Measurements from ENCODE around the gene WRAP73.

WRAP73 gene, protein sequence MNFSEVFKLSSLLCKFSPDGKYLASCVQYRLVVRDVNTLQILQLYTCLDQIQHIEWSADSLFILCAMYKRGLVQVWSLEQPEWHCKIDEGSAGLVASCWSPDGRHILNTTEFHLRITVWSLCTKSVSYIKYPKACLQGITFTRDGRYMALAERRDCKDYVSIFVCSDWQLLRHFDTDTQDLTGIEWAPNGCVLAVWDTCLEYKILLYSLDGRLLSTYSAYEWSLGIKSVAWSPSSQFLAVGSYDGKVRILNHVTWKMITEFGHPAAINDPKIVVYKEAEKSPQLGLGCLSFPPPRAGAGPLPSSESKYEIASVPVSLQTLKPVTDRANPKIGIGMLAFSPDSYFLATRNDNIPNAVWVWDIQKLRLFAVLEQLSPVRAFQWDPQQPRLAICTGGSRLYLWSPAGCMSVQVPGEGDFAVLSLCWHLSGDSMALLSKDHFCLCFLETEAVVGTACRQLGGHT

DNA sequence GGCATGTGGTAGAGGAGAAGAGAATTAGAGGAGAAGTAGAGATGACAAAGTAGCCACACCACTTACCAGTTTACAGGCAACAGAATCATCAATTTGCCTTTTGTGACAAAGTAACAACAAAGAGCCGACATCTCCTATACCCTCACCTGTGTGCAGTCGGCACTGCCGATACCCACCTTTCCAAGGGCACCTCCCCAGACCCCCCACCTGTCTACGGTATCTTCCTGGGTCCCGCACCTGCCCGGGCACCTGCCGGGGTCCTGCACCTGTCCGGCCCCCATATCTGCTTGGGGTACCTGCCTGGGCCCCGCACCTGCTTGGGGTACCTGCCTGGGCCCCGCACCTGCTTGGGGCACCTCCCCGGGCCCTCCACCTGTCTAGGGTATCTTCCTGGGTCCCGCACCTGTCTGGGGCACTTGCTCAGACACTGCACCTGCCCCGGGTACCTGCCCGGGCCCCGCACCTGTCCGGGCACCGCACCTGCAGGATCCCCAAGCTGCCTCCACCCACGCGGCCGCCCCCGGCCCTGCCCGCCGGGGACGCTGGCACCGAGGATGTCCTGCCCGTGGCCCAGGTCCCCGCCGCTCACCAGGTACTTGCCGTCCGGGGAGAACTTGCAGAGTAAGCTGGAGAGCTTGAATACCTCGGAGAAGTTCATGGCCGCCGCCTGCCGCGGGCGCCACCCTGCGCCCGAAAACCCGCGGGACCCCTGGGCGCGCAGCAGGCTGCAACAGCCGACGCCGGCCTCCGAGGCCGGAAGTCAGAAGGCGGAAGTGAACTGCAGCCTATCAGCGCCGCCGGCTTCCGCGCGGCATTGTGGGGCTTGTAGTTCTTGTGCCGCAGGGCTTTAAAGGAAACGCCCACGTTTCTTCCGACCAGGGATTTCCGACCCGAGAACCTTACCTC, at the start of gene WRAP73:
WRAP73 (minus strand) TSS at position 762 of the 906 bp plus-strand sequence; CDS start at position 658, 104 bp downstream.
- DNase-seq (ENCODE audit: low read depth in 2 of 2, low spot score in 1 of 2): peak; percentile 78 to 83

DNA sequence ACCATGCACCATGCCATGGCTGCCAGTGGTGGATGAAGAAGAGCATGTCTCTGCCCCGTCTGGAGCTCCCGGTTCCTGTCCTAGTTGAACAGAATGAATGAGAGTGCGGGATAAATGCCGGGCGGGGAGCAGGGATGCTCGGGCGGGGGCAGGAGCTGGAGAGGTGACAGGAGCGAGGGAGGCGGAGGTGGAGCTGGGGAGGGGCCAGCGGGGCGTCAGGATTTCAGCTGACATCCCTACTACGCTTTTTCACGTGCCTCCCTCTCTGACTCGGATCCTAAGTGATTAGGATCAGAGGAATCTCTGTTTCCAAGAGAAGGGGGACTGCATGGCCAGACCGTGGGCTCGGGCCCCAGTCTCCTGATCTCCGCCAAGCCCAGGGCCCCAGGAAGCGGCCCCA, 49.7 kb upstream of the WRAP73 start:
- DNase-seq (ENCODE audit: low read depth in 2 of 2, low spot score in 1 of 2): no peak

DNA sequence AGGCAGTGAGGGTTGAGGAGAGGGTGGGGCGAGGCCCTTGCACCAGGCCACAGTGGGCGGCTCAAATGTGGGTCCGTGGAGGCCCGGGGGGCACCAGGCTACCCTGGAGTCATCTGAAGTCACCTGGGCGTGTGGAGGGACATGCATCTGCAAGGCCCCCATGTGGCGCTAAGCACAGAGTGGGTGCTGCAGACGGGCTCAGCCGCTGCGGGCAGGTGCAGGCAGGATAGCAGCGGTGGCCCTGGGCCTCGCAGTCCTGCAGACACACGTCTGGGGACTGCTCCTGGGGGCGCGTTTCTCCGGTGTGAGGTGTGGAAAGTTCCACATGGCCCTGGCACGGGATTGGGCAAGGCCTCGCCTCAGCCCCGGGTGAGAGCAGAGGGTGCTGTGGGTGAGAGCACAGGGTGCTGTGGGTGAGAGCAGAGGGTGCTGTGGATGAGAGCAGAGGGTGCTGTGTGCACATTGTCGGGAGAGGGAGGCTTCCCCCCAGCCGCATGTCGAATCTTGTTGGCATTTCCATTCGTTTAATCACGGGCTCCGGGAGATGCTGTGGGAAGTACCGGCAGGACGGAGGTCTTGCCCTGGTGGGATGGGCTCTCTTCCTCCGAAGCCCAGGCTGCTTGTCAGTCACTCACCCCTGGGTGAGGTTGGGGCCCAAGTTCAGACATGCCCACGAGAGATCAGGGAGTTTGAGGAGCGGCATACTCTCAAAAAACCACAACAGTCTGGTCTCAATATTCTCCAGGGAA, 48.9 kb upstream of the WRAP73 start:
- no peak for DNase-seq (ENCODE audit: low read depth in 2 of 2, low spot score in 1 of 2)

DNA sequence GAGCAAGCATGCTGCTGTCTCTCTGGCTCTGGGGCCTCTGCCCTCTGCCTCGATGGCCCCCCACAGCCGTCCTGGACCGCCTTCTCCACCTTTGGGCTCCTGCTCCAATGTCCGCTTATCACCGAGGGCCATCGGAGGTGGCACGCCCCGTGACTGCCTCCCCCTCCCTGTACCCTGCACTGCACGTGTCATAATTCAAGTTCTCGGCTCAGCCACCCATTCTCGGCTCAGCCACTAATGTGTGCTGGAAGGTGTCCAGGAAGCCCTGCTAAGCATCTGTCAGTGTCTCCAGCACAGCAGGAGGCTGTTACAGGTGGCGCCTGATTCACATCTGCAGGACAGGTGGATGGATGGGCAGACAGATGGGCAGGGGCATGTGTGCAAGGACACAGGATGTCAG, 47.9 kb upstream of the WRAP73 start:
- no peak for DNase-seq (ENCODE audit: low read depth in 2 of 2, low spot score in 1 of 2)

DNA sequence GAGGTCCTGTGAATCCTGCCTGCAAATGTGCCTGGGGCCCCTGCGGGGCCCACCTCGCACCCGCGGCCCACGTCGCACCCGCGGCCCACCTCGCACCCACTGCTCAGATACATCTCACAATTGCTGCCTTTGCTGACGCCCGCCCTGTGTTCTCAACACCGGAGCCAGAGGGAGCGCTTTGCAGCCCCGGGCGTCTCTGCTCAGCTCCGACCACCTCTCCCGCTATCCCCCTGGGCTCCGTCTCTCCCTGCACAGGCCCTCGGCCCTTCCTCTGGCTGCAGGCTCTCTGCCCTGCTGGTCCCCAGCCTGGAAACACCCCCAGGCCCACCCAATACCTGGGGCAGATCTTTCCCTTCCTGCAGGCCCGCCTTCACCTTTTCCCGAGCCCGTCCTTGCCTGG, 47.2 kb upstream of the WRAP73 start:
- no peak for DNase-seq (ENCODE audit: low read depth in 2 of 2, low spot score in 1 of 2)

DNA sequence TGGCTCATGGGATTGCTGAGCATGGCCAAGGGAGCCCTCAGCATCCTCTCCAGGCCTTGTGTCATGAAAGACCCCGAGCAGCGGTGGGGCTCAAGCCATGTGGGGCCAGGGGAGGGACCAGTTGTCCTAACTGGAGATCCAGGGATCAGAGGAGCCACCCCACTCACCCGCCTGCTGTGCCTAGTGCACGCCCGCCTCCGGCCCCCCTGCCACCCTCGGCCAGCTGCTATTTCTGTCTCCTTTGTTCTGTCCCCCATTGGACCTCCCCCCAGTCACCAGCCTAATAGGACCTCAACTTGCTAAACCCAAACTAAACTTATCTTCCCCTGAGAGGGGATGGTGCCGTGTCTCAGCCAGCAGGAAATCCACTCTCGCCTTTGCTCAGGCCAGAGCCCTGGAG, 46.8 kb upstream of the WRAP73 start:
- DNase-seq (ENCODE audit: low read depth in 2 of 2, low spot score in 1 of 2): no peak

DNA sequence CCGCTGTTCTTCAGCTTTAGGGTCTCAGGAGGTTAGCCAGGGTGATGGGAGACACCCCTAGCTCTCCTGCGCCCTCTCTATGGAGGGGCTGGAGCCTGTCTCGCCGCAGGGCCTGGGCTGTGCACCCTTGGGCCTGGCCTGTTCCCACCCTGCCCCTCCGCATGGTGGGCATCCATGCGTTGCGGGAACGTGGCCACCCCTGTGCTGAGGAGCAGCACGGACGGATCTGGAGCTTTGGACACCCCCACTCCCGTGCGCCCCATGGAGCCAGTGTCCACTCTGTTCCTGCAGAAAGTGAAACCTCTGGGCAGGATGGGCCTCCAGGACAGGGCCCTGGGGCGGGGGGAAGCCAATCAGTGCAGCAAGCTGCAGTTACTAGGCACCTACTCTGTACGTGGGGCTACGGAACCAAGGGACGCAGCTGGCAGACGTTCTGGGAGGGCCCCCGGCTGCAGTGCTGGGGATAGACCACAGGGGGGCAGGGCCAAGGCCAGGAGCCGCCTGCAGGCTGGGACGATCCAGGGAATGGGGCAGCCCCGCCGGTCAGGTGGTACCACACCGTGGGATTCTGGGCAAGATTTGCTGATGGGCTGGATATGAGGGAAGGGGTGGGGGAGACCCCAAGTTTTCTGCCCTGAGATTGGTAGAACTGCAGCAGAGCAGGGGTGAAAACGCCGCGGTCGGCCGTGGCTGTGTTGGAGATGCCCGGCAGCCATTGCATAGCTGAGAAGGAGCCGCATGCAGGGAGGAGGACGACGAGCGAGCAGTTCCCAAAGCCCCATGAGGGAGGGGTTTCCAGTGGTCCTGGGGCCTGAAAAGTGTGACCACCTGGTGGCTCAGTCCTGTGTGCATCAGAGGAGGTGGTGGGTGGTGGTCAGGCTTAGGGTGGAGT, 45.7 kb upstream of the WRAP73 start:
- no peak for DNase-seq (ENCODE audit: low read depth in 2 of 2, low spot score in 1 of 2)

DNA sequence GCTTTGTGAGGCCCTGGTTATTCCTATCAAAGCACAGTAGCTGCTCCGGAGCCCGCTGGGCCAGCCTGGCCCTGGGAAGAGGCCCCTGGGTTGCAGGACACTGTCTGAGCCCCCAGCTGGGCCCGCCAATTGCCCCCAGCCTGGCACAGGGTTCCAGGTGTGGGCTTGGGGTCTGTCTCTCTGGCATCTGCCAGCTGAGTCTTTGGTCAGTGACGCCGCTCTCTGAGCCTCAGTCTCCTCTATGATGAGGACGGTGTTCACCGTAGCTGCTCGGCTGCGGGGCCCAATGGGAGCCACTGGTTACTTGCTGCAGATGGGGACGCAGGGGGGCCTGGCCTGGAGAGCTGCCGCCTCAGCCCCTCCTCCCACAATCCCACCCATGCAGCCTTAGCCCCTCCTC, 43.4 kb upstream of the WRAP73 start:
- DNase-seq (ENCODE audit: low read depth in 2 of 2, low spot score in 1 of 2): no peak

DNA sequence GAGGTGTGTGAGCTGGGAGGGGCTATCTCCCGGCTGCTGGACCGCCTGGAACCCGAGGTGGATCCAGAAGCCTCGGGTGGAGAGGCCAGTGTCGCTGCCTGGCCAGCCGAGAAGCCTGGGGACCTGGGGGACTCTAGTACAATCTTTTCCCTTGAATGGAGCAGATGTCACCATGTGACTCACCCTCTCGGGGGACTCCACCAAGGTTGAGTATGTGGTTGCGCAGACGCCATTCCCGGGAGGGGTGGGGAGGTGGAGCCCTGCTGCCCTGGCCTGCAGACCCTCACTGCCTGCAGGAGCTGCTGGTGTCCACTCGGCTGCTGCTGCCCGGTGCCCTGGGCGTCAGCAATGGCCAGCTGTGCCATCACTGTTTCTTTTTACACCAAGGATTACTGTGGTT, 42.7 kb upstream of the WRAP73 start:
- no peak for DNase-seq (ENCODE audit: low read depth in 2 of 2, low spot score in 1 of 2)

DNA sequence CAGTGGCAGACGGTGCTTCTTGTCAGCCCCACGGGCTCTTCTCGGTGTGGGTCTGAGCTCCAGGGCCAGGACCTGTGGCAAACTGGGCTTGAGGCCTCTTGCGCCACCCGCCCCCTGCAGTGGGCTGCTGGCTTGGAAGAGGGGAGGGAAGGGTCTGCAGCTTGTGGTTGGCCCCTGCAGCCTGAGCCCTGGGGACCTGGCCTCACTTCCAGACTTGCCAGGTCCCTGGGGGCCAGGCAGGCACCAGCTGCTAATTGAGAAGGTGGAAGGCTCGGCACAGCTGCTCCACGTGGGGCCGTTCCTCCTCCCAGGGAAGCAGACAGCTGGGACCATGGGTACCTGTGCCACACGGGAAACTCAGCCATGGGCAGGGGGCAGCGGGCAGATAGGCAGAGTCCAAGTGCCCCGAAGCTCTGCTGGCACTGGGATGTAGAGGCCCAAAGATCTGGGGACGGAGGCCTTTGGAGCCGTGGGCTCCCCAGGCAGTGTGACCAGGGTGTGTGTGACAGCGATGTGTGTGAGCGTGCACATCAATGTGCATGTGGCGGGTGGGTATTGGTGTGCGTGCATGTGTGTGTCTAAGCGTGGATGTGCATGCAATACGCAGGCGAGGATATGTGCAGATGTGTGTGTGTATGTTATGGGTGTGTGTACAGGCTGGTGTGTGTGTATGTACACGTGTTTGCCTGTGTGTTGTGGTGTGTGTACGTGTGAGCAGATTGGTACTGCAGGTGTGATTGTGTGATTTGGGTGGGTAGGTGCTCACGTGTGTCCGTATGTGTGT, 41.7 kb upstream of the WRAP73 start:
- DNase-seq (ENCODE audit: low read depth in 2 of 2, low spot score in 1 of 2): no peak

DNA sequence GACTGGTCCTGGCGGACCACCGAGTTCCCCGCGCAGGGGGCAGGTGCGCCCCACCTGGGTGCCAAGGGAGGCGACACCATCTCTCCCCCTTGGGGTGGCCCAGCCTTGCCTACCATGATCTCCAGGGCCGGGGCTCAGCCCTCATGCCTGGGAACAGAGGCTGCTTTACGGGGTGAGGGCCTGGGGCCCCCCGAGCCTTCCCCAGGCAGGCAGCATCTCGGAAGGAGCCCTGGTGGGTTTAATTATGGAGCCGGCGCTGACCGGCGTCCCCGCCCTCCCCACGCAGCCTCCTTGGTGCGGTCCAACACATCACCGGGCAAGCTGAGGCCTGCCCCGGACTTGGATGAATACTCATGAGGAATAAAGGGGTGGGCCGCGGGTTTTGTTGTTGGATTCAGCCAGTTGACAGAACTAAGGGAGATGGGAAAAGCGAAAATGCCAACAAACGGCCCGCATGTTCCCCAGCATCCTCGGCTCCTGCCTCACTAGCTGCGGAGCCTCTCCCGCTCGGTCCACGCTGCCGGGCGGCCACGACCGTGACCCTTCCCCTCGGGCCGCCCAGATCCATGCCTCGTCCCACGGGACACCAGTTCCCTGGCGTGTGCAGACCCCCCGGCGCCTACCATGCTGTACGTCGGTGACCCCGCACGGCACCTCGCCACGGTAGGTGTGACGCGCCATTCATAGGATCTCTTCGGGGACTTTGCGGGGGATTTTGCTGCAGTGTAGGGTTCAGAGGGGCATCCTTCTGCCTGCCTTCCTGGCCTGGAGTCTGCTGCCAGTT, 40.6 kb upstream of the WRAP73 start:
- no peak for DNase-seq (ENCODE audit: low read depth in 2 of 2, low spot score in 1 of 2)

DNA sequence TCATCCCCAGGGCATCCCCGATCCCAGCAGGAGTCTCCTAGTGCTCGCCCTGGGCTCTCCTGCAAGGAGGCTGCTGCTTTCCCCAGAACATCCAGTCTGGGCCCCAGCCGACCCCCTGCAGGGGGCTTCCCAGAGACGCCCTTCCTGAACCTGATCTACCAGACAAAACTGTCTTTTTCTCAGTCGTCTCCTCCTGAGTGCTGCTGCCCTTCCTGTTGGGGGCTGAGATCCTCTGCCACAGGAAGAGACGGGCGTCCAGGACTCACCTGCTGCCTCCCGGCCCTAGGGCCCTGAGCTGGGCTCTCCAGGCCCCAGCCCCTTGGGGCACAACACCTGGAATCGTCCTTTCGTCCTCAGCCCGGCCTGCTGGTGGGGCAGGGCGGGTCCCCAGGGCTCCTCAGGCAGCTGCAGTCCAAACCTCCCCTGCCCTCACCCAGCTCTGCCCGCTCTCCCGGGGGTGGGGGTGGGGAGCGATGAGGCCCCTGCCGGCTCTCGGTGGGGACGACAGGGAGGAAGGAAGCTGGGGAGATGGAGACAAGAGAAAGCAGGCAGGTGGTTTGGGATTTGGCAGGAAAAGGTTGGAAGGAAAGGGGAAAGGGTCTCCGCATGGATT, 39.3 kb upstream of the WRAP73 start:
- no peak for DNase-seq (ENCODE audit: low read depth in 2 of 2, low spot score in 1 of 2)

DNA sequence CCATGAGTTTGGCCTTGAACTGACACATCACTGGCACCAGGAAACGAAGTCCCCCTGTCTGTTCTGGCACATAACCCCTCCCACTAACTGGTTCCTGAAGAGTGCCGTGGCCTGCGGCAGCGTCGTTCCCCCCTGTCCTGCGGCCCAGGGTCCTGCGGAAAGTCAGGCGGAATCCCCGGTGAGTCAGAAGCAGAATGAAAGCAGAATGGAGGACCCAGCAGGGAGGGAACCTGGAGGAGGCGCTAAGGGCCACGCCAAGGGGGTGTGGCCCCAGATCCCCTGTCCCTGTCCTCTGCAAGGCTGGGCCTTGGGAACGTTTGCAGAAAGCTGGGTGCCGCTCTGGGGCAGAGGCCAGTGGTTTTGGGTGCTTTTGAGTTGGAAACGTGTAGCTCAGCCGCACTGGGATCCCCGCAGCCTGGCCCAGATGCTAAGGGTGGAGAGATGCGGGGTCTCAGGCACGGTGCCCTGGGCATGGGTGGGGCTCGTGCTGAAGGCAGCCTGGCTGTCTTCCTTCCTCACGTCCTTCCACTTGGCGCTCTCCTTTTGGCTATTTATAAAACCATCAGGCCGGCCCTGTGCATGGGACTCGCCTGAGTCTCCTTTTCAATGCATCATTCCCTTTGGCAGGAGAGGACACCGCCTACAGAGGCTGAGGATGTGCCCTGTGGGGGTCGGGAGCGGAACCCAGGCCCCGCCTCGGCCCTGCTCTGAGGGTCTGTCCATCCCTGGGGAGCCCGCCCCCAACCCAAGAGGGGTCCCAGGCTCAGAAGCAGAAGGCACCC, 38.6 kb upstream of the WRAP73 start:
- DNase-seq (ENCODE audit: low read depth in 2 of 2, low spot score in 1 of 2): no peak

DNA sequence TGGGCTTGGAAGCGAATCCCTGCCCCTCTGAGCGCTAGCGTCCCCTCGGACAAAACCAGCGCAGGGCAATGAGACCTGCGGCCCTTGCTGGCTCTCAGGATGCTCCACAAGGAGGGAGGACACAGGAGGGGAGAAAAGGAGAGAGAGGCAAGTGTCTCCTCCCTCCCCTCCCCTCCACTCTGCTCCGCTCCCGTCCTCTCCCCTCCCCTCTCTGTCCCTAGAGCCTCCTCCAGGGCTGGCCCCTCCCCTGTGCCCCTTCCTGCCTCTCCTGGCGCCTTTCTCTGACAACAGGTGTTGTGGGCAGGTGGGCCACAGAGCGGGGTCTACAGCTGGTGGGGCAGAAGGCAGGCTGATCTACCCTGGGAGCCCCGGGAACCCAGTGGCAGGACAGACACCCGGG, 37.6 kb upstream of the WRAP73 start:
- no peak for DNase-seq (ENCODE audit: low read depth in 2 of 2, low spot score in 1 of 2)

DNA sequence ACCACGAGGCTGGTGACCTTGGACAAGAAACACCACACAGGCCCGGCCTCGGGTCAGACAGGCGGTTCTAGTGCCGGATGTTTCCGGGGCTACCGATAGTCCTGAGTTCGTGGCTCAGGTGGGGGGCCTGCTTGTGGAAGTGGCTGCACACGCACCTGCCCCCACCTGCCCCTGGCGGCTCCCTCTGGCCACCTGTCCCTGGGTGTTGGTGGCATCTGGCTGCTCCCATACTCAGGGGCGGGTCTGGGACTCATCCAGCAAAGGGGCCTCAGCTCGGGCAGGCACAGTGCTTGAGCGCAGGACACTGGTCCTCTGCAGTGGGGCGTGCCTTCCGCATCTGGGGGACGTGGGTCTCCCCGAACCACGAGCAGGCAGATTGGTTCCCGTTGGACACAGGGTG, 36.0 kb upstream of the WRAP73 start:
- no peak for DNase-seq (ENCODE audit: low read depth in 2 of 2, low spot score in 1 of 2)

DNA sequence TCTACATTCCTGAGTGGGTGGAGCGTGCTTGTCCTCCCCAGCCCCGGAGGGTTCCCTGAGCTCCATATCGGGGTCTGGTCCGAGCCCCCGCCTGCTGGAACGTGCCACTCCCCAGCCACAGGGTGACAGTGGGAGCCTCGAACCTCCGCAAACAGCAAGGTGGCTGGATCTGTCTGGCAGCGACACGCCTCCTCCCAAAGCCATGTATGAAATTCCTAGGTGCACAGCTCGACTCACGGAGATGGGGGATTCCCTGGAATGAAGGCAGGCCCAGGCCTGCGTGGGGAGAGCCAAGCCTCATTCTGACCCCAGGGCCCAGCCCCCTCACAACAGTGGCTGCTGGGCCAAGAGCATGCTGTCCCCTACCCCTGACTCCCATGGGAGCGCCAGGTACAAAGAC, 35.3 kb upstream of the WRAP73 start:
- no peak for DNase-seq (ENCODE audit: low read depth in 2 of 2, low spot score in 1 of 2)

DNA sequence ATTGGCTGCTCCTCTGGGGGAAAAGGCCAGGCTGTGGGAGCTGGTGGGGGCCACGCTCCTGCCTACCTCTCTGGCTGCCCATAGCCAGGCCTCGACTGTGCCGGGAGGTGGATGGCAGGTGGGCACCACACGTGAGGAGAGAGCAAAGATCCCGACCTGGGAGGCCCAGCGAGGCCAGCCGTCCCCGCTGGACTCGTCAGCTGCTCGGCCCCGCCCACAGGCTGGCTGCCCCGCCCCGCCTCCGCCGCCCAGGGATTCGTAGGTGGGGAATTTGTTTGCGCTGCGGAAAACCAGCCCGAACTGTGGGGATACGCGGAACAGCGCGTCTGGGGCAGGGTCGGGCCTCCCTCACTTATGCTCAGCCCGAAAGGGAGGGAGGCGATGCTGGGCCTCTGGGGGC, 34.1 kb upstream of the WRAP73 start:
- DNase-seq (ENCODE audit: low read depth in 2 of 2, low spot score in 1 of 2): no peak

DNA sequence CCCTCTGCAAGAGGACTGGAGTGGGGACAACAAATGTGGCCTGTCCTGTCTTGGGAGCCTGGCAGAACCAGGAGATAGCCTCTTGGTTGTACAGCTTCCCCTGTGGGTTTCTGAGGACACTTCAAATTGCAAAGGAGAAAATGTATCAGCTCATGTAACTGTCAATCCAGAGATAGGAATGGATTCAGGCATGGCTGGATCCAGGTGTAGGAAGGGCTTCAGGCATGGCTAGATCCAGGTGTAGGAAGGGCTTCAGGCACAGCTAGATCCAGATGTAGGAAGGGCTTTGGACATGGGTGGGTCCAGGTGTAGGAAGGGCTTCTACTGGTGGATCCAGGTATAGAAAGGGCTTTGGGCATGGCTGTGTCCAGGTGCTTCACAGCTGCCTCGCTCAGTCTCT, 33.3 kb upstream of the WRAP73 start:
- DNase-seq (ENCODE audit: low read depth in 2 of 2, low spot score in 1 of 2): no peak
